ENCODE measurements around the gene CFAP119. TPM values are rescaled to one million over a fixed set of nuclear protein-coding genes. Genes with fewer than 3 reads are reported as not detected.

CFAP119 gene
- total and polyA plus RNA-seq, 9 of the 15 experiments (the other 6 are each of a cell fraction or from before 2014, with no cell fraction given): 5.5 to 33.7 (median 9.6) TPM

GRCh38 chr16:30775392-30776188, 13.7 kb upstream of the CFAP119 start (continued):
- TF ChIP-seq GTF3C2 (IDR thresholded peaks at IDR 0.05; ENCODE audit: borderline replicate concordance, extremely low read depth, insufficient read length) (no peak), NCOA4 (IDR thresholded peaks at IDR 0.05; ENCODE audit: partially characterized antibody) (no peak), SIRT6 (IDR thresholded peaks at IDR 0.05; ENCODE audit: low read depth, low read length) (no peak), MCM3 (IDR thresholded peaks at IDR 0.05) (no peak), RBM14 (IDR thresholded peaks at IDR 0.05; ENCODE audit: borderline replicate concordance, insufficient read depth, low read depth, low read length) (0 out of 2 replicates have a peak, but pooled peaks have one; percentile 87), HLTF (IDR thresholded peaks at IDR 0.05) (no peak; the same call in 1 of the 2 replicates), CHAMP1 (IDR thresholded peaks at IDR 0.05) (no peak), STAT5A (IDR thresholded peaks at IDR 0.05; ENCODE audit: borderline replicate concordance, low read length) (no peak), ZNF511 (CRISPR knock-in tag; IDR thresholded peaks at IDR 0.05) (peak; percentile 72; the same call in 1 of the 2 replicates), HCFC1 (IDR thresholded peaks at IDR 0.05; ENCODE audit: low read depth, low read length) (peak; percentile 97), ZKSCAN3 (CRISPR knock-in tag; IDR thresholded peaks at IDR 0.05) (no peak), ZNF75A (CRISPR knock-in tag; IDR thresholded peaks at IDR 0.05) (0 out of 2 replicates have a peak, but pooled peaks have one; percentile 26), ZNF316 (IDR thresholded peaks at IDR 0.05) (0 out of 2 replicates have a peak, but pooled peaks have one; percentile 11), HMG20B (CRISPR knock-in tag; IDR thresholded peaks at IDR 0.05) (peak; percentile 61; the same call in 1 of the 2 replicates), NR2C2 (CRISPR knock-in tag; IDR thresholded peaks at IDR 0.05) (peak; percentile 53; the same call in 1 of the 2 replicates), NR2C2 (tag; IDR thresholded peaks at IDR 0.05) (peak; percentile 86), ZNF121 (CRISPR knock-in tag; conservative IDR thresholded peaks at IDR 0.05) (no peak), ZNF589 (CRISPR knock-in tag; IDR thresholded peaks at IDR 0.05; ENCODE audit: low read depth) (peak; percentile 60; the same call in 1 of the 2 replicates), HNRNPLL (IDR thresholded peaks at IDR 0.05; ENCODE audit: low read depth, low read length, poor library complexity, severe bottlenecking) (peak; percentile 23)
- TF ChIP-seq, protein P1, sequence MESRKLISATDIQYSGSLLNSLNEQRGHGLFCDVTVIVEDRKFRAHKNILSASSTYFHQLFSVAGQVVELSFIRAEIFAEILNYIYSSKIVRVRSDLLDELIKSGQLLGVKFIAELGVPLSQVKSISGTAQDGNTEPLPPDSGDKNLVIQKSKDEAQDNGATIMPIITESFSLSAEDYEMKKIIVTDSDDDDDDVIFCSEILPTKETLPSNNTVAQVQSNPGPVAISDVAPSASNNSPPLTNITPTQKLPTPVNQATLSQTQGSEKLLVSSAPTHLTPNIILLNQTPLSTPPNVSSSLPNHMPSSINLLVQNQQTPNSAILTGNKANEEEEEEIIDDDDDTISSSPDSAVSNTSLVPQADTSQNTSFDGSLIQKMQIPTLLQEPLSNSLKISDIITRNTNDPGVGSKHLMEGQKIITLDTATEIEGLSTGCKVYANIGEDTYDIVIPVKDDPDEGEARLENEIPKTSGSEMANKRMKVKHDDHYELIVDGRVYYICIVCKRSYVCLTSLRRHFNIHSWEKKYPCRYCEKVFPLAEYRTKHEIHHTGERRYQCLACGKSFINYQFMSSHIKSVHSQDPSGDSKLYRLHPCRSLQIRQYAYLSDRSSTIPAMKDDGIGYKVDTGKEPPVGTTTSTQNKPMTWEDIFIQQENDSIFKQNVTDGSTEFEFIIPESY (CRISPR knock-in tag; IDR thresholded peaks at IDR 0.05): 0 out of 2 replicates have a peak, but pooled peaks have one; percentile 46

Data from K562 (cell line).